ENCODE data around the gene LARGE1. TPM values are rescaled to one million over a fixed set of nuclear protein-coding genes. Genes with fewer than 3 reads are reported as not detected.

LARGE1 gene
- total and polyA plus RNA-seq, 2 of the 8 experiments (the other 6 are each of a cell fraction or from before 2014, with no cell fraction given), result 43.7 to 83.0 TPM

DNA sequence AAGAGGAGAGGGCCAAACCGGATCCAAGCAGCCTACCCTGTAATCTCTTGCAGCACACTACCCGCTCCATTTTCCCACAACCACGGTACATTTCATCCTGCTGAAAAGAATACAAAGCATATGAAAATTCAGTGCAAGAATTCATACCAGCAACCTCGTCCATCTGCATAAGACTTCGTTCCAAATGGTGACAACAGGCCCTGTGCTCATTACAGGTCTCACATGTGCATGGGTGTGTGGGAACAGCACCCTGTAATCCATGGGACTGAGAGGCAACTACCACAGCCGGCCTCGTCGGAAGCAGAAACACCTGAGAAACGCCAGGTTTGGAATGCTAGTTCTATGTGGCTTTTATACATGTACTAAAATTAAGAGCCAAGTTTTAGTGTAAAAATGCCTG lies 52.3 kb downstream of the LARGE1 start (continued):
- TF ChIP-seq RAD21 (IDR thresholded peaks at IDR 0.05 in 1 of 2, conservative IDR thresholded peaks at IDR 0.05 in 1 of 2; ENCODE audit: low read depth in 2 of 2, low read length in 2 of 2), result no peak
- TF ChIP-seq, protein P1, sequence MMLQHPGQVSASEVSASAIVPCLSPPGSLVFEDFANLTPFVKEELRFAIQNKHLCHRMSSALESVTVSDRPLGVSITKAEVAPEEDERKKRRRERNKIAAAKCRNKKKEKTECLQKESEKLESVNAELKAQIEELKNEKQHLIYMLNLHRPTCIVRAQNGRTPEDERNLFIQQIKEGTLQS (IDR thresholded peaks at IDR 0.05; ENCODE audit: insufficient read depth, low read depth, low read length), result no peak
